ENCODE results near the gene KBTBD12. TPM values are rescaled to one million over a fixed set of nuclear protein-coding genes. Genes with fewer than 3 reads are reported as not detected.
"Not testable (repeated sequence)": the region's sequence is repeated elsewhere in the genome, so short reads cannot be mapped to it uniquely, and the experiment has no call there.

The KBTBD12 gene
- polyA plus RNA-seq, 1 experiment = not detected

- ChIA-PET CTCF (no interaction called here), POLR2A (no interaction called here)
- peaks cover 51% of the 10 kb centered on the region for H3K27me3 ChIP-seq (ENCODE audit: control insufficient read depth, insufficient read depth, low read length)
- DNase-seq (ENCODE audit: low read depth, low spot score) = no peak
- no peak overlapping the region for H3K27ac ChIP-seq (ENCODE audit: low read depth, low read length)
- H3K9me3 ChIP-seq (ENCODE audit: control insufficient read depth, insufficient read depth, low read length) = peaks cover 8% of the 10 kb centered on the region
- no peak for TF ChIP-seq CTCF (IDR thresholded peaks at IDR 0.05; ENCODE audit: low read depth, low read length)
- H3K4me3 ChIP-seq (ENCODE audit: low read depth, low read length) = no peak overlapping the region
Observed at GRCh38 chr3:127909646-127910045, 5.4 kb upstream of the KBTBD12 start.

- Histone ChIP-seq H3K27me3 (ENCODE audit: control insufficient read depth, insufficient read depth, low read length) (peaks cover 60% of the 10 kb centered on the region), H3K4me3 (ENCODE audit: low read depth, low read length) (no peak overlapping the region), H3K27ac (ENCODE audit: low read depth, low read length) (no peak overlapping the region), H3K9me3 (ENCODE audit: control insufficient read depth, insufficient read depth, low read length) (peaks cover 17% of the 10 kb centered on the region)
- CTCF ChIA-PET = no interaction called here
- POLR2A ChIA-PET = no interaction called here
- DNase-seq (ENCODE audit: low read depth, low spot score) = no peak
- no peak for TF ChIP-seq CTCF (IDR thresholded peaks at IDR 0.05; ENCODE audit: low read depth, low read length)
Observed at GRCh38 chr3:127911421-127911931, 3.6 kb upstream of the KBTBD12 start.

- H3K4me3 ChIP-seq (ENCODE audit: low read depth, low read length); H3K27ac ChIP-seq (ENCODE audit: low read depth, low read length); POLR2A ChIA-PET; DNase-seq (ENCODE audit: low read depth, low spot score); CTCF ChIA-PET: not testable (repeated sequence)
- peaks cover 17% of the 10 kb centered on the region for H3K9me3 ChIP-seq (ENCODE audit: control insufficient read depth, insufficient read depth, low read length)
- peaks cover 62% of the 10 kb centered on the region for H3K27me3 ChIP-seq (ENCODE audit: control insufficient read depth, insufficient read depth, low read length)
Observed at GRCh38 chr3:127913841-127914240, 1.2 kb upstream of the KBTBD12 start.

DNA sequence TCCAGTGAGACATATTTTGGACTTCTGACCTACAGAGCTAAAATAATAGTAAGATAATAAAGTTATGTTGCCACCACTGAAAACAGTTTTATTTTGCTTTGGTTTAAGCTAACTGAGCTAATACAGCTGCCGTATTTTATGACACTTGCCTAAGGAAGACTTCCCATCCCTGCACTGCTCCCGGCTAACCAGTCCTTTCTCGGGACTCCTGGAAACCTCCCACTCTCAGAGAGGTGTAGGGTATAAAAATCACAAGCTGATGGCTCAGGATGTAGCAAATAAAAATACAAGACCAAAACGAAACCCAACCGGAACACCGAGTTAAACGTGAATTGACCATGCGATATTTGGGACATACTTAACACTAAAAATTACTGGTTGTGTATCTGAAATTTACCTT is 448 bp upstream of the KBTBD12 start:
- POLR2A ChIA-PET = no interaction called here
- Histone ChIP-seq H3K4me3 (ENCODE audit: low read depth, low read length) (no peak overlapping the region), H3K27ac (ENCODE audit: low read depth, low read length) (no peak overlapping the region), H3K9me3 (ENCODE audit: control insufficient read depth, insufficient read depth, low read length) (peaks cover 17% of the 10 kb centered on the region), H3K27me3 (ENCODE audit: control insufficient read depth, insufficient read depth, low read length) (peaks cover 61% of the 10 kb centered on the region)
- no peak for DNase-seq (ENCODE audit: low read depth, low spot score)
- no peak for TF ChIP-seq CTCF (IDR thresholded peaks at IDR 0.05; ENCODE audit: low read depth, low read length)
- CTCF ChIA-PET = interaction anchor here (1.0 kb wide), 1 partner anchor 262 kb away, joined by 3 read pairs; no protein-coding TSS in a partner anchor

- peaks cover 17% of the 10 kb centered on the region for H3K9me3 ChIP-seq (ENCODE audit: control insufficient read depth, insufficient read depth, low read length)
- H3K27ac ChIP-seq (ENCODE audit: low read depth, low read length) = no peak overlapping the region
- no peak for TF ChIP-seq CTCF (IDR thresholded peaks at IDR 0.05; ENCODE audit: low read depth, low read length)
- H3K4me3 ChIP-seq (ENCODE audit: low read depth, low read length) = no peak overlapping the region
- ChIA-PET POLR2A (no interaction called here), CTCF (interaction anchor here (0.6 kb wide), 2 partner anchors 16 to 479 kb away, joined by 5 to 7 read pairs; no protein-coding TSS in a partner anchor)
- no peak for DNase-seq (ENCODE audit: low read depth, low spot score)
- peaks cover 49% of the 10 kb centered on the region for H3K27me3 ChIP-seq (ENCODE audit: control insufficient read depth, insufficient read depth, low read length)
Observed at GRCh38 chr3:127915937-127916493, 983 bp downstream of the KBTBD12 start.

Measured in AG04450 (cell line).